M059J (cell line): ENCODE results near the gene SBF2. TPM values are rescaled to one million over a fixed set of nuclear protein-coding genes. Genes with fewer than 3 reads are reported as not detected.

Experiments used
- DNase-seq: peaks from one replicate; pipeline ENCODE4 v3.0.0-alpha.2; 2012; ENCODE audit warnings: low read depth
- total RNA-seq: library from RNA; depleted of rRNA; stranded (reverse); fragments of >200 nt; shearing (Covaris generic); gene quantifications from 2 replicates; pipeline ENCODE4 v1.2.3, GENCODE V29; 2014; rRNA removed

SBF2 gene
- 19.2 and 30.5 TPM in 2 replicates for total RNA-seq

GRCh38 chr11:10293423-10294289 lies at the start of gene SBF2:
SBF2 (minus strand) TSS chr11:10294219; CDS start chr11:10294069, 150 bp downstream.
- peak; percentile 96 for DNase-seq

GRCh38 chr11:10338287-10338686 lies 44.3 kb upstream of the SBF2 start:
- no peak for DNase-seq

- no peak for DNase-seq
Observed at GRCh38 chr11:10333490-10333889, 39.5 kb upstream of the SBF2 start.

- DNase-seq: peak; percentile 81
Observed at GRCh38 chr11:10331548-10332289, 37.7 kb upstream of the SBF2 start.

- peak; percentile 95 for DNase-seq
Observed at GRCh38 chr11:10329935-10330334, 35.9 kb upstream of the SBF2 start.

GRCh38 chr11:10329356-10329755 lies 35.3 kb upstream of the SBF2 start:
- peak; percentile 57 for DNase-seq

GRCh38 chr11:10328314-10329098 lies 34.5 kb upstream of the SBF2 start:
- peak; percentile 95 for DNase-seq

GRCh38 chr11:10327254-10327653 lies 33.2 kb upstream of the SBF2 start:
- DNase-seq: peak; percentile 48

- peak; percentile 44 for DNase-seq
Observed at GRCh38 chr11:10326012-10326964, 32.3 kb upstream of the SBF2 start.

- DNase-seq: peak; percentile 83
Observed at GRCh38 chr11:10325277-10326011, 31.4 kb upstream of the SBF2 start.

GRCh38 chr11:10324474-10324873 lies 30.5 kb upstream of the SBF2 start:
- DNase-seq: no peak

- peak; percentile 83 for DNase-seq
Observed at GRCh38 chr11:10323793-10324170, 29.8 kb upstream of the SBF2 start.

- peak; percentile 94 for DNase-seq
Observed at GRCh38 chr11:10322830-10323792, 29.1 kb upstream of the SBF2 start.

GRCh38 chr11:10322401-10322800 lies 28.4 kb upstream of the SBF2 start:
- DNase-seq: no peak

GRCh38 chr11:10320736-10321465 lies 26.9 kb upstream of the SBF2 start:
- DNase-seq: no peak

GRCh38 chr11:10319702-10320558 lies 25.9 kb upstream of the SBF2 start:
- no peak for DNase-seq

GRCh38 chr11:10318527-10318802 lies 24.4 kb upstream of the SBF2 start:
- no peak for DNase-seq
